ENCODE data around the gene APOB. TPM values are rescaled to one million over a fixed set of nuclear protein-coding genes. Genes with fewer than 3 reads are reported as not detected.

The APOB gene
- total and polyA plus RNA-seq, 2 of the 13 experiments (the other 11 are each of a cell fraction or from before 2014, with no cell fraction given) = 1,569 to 2,515 TPM

DNA sequence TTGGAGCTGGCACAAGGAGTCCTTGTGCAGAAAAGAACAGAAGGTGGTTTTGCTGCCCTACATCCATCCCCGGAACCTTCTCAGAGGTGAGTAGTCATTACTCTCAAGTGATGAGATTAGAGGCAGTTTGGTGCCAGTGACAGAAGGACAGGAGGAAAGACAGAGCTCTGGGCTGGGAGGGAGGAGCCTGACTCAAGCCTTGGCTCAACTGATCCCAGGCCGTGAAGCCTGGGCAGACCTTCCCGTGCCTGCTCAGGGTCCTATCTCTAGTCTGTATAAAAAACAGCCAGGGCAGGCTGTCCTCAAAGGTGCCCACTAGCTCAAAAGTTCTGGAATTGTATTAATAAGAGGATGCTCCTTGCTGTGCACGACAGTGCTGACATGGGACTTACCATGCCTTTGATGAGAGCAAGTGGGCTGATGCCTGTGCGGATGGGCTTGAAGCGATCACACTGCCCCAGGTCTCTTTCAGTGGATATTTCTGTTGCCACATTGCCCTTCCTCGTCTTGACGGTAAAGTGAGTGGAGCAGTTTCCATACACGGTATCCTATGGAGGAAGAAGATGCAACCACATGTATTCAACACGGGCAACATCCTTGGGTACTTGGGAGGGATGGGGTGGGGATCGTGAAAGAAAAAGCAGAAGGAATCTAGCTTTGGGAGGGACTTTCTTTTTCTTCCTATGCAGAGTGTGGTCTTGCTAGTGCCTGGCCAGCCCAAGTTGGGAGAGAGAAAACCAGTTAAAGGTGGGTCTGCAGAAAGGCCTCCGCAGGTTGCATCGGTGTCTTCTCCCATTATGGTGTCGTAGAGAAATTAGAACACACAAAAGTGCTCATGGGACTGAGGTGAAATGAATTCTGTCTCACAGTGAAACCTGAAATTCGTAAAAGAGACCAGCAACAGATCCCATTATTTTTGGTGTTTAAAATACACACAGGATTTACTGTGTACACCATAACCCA, 6.9 kb downstream of the APOB start (continued):
- TF ChIP-seq, protein P1, sequence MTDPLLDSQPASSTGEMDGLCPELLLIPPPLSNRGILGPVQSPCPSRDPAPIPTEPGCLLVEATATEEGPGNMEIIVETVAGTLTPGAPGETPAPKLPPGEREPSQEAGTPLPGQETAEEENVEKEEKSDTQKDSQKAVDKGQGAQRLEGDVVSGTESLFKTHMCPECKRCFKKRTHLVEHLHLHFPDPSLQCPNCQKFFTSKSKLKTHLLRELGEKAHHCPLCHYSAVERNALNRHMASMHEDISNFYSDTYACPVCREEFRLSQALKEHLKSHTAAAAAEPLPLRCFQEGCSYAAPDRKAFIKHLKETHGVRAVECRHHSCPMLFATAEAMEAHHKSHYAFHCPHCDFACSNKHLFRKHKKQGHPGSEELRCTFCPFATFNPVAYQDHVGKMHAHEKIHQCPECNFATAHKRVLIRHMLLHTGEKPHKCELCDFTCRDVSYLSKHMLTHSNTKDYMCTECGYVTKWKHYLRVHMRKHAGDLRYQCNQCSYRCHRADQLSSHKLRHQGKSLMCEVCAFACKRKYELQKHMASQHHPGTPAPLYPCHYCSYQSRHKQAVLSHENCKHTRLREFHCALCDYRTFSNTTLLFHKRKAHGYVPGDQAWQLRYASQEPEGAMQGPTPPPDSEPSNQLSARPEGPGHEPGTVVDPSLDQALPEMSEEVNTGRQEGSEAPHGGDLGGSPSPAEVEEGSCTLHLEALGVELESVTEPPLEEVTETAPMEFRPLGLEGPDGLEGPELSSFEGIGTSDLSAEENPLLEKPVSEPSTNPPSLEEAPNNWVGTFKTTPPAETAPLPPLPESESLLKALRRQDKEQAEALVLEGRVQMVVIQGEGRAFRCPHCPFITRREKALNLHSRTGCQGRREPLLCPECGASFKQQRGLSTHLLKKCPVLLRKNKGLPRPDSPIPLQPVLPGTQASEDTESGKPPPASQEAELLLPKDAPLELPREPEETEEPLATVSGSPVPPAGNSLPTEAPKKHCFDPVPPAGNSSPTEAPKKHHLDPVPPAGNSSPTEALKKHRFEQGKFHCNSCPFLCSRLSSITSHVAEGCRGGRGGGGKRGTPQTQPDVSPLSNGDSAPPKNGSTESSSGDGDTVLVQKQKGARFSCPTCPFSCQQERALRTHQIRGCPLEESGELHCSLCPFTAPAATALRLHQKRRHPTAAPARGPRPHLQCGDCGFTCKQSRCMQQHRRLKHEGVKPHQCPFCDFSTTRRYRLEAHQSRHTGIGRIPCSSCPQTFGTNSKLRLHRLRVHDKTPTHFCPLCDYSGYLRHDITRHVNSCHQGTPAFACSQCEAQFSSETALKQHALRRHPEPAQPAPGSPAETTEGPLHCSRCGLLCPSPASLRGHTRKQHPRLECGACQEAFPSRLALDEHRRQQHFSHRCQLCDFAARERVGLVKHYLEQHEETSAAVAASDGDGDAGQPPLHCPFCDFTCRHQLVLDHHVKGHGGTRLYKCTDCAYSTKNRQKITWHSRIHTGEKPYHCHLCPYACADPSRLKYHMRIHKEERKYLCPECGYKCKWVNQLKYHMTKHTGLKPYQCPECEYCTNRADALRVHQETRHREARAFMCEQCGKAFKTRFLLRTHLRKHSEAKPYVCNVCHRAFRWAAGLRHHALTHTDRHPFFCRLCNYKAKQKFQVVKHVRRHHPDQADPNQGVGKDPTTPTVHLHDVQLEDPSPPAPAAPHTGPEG (CRISPR knock-in tag; IDR thresholded peaks at IDR 0.05) = 0 out of 2 replicates have a peak, but pooled peaks have one; percentile 33
- no peak for TF ChIP-seq NR2F2 (IDR thresholded peaks at IDR 0.05; ENCODE audit: borderline replicate concordance, low read depth)
- TF ChIP-seq, protein P2, sequence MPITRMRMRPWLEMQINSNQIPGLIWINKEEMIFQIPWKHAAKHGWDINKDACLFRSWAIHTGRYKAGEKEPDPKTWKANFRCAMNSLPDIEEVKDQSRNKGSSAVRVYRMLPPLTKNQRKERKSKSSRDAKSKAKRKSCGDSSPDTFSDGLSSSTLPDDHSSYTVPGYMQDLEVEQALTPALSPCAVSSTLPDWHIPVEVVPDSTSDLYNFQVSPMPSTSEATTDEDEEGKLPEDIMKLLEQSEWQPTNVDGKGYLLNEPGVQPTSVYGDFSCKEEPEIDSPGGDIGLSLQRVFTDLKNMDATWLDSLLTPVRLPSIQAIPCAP (CRISPR knock-in tag; IDR thresholded peaks at IDR 0.05; ENCODE audit: low read depth) = no peak
- TF ChIP-seq, protein P3, sequence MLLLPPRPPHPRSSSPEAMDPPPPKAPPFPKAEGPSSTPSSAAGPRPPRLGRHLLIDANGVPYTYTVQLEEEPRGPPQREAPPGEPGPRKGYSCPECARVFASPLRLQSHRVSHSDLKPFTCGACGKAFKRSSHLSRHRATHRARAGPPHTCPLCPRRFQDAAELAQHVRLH (CRISPR knock-in tag; IDR thresholded peaks at IDR 0.05; ENCODE audit: borderline replicate concordance, low read depth) = no peak
- TF ChIP-seq, protein P4, sequence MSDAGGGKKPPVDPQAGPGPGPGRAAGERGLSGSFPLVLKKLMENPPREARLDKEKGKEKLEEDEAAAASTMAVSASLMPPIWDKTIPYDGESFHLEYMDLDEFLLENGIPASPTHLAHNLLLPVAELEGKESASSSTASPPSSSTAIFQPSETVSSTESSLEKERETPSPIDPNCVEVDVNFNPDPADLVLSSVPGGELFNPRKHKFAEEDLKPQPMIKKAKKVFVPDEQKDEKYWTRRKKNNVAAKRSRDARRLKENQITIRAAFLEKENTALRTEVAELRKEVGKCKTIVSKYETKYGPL (CRISPR knock-in tag; IDR thresholded peaks at IDR 0.05) = no peak
- TF ChIP-seq, protein P5, sequence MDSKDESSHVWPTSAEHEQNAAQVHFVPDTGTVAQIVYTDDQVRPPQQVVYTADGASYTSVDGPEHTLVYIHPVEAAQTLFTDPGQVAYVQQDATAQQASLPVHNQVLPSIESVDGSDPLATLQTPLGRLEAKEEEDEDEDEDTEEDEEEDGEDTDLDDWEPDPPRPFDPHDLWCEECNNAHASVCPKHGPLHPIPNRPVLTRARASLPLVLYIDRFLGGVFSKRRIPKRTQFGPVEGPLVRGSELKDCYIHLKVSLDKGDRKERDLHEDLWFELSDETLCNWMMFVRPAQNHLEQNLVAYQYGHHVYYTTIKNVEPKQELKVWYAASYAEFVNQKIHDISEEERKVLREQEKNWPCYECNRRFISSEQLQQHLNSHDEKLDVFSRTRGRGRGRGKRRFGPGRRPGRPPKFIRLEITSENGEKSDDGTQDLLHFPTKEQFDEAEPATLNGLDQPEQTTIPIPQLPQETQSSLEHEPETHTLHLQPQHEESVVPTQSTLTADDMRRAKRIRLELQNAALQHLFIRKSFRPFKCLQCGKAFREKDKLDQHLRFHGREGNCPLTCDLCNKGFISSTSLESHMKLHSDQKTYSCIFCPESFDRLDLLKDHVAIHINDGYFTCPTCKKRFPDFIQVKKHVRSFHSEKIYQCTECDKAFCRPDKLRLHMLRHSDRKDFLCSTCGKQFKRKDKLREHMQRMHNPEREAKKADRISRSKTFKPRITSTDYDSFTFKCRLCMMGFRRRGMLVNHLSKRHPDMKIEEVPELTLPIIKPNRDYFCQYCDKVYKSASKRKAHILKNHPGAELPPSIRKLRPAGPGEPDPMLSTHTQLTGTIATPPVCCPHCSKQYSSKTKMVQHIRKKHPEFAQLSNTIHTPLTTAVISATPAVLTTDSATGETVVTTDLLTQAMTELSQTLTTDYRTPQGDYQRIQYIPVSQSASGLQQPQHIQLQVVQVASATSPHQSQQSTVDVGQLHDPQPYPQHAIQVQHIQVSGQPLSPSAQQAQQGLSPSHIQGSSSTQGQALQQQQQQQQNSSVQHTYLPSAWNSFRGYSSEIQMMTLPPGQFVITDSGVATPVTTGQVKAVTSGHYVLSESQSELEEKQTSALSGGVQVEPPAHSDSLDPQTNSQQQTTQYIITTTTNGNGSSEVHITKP (CRISPR knock-in tag; IDR thresholded peaks at IDR 0.05; ENCODE audit: low read depth) = no peak
- 0 out of 2 replicates have a peak, but pooled peaks have one; percentile 14 for TF ChIP-seq KAT7 (CRISPR knock-in tag; IDR thresholded peaks at IDR 0.05; ENCODE audit: borderline replicate concordance)
- TF ChIP-seq, protein P6, sequence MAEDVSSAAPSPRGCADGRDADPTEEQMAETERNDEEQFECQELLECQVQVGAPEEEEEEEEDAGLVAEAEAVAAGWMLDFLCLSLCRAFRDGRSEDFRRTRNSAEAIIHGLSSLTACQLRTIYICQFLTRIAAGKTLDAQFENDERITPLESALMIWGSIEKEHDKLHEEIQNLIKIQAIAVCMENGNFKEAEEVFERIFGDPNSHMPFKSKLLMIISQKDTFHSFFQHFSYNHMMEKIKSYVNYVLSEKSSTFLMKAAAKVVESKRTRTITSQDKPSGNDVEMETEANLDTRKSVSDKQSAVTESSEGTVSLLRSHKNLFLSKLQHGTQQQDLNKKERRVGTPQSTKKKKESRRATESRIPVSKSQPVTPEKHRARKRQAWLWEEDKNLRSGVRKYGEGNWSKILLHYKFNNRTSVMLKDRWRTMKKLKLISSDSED (CRISPR knock-in tag; IDR thresholded peaks at IDR 0.05) = 0 out of 2 replicates have a peak, but pooled peaks have one; percentile 31
- TF ChIP-seq KDM2A (CRISPR knock-in tag; IDR thresholded peaks at IDR 0.05; ENCODE audit: borderline replicate concordance, low read depth) = peak; percentile 5; the same call in 1 of the 2 replicates
- TF ChIP-seq PITX1 (CRISPR knock-in tag; IDR thresholded peaks at IDR 0.05) = no peak
- TF ChIP-seq ZFY (CRISPR knock-in tag; IDR thresholded peaks at IDR 0.05) = 0 out of 2 replicates have a peak, but pooled peaks have one; percentile 10
- TF ChIP-seq ZNF652 (CRISPR knock-in tag; IDR thresholded peaks at IDR 0.05; ENCODE audit: borderline replicate concordance, low read depth) = no peak
- TF ChIP-seq LCORL (IDR thresholded peaks at IDR 0.05) = no peak
- TF ChIP-seq LCORL (CRISPR knock-in tag; IDR thresholded peaks at IDR 0.05) = peak; percentile 31; the same call in 1 of the 2 replicates

Data from HepG2 (cell line).